Choroid plexus epithelial cell (primary cell): ENCODE measurements around the gene AFAP1.

Source experiments
- DNase-seq: peaks from one replicate; pipeline ENCODE4 v3.0.0-alpha.2; 2010; ENCODE audit warnings: low read depth
- H3K4me3 ChIP-seq: 2 replicates; pipeline ENCODE4 v1.5.1; 2011; ENCODE audit warnings: low read depth, mild to moderate bottlenecking, control low read depth, low read length, moderate library complexity
- CTCF ChIP-seq: conservative IDR thresholded peaks from 2 replicates; pipeline ENCODE4 v1.5.1; 2011; ENCODE audit warnings: low read depth, mild to moderate bottlenecking, control low read depth, inconsistent platforms, low read length, moderate library complexity

Gene AFAP1

GRCh38 chr4:7810783-7811535 is 128.7 kb downstream of the AFAP1 start:
- H3K4me3 ChIP-seq, result no peak overlapping the region
- no peak for DNase-seq
- no peak for TF ChIP-seq CTCF

GRCh38 chr4:7808752-7809151 is 130.9 kb downstream of the AFAP1 start:
- peak; percentile 80 for DNase-seq
- no peak overlapping the region for H3K4me3 ChIP-seq
- no peak for TF ChIP-seq CTCF

- no peak for DNase-seq
- no peak for TF ChIP-seq CTCF
- H3K4me3 ChIP-seq, result no peak overlapping the region
Observed at GRCh38 chr4:7808181-7808580, 131.5 kb downstream of the AFAP1 start.

GRCh38 chr4:7807351-7807921 is 132.2 kb downstream of the AFAP1 start:
- no peak for TF ChIP-seq CTCF
- H3K4me3 ChIP-seq, result no peak overlapping the region
- no peak for DNase-seq

- no peak for TF ChIP-seq CTCF
- peak; percentile 82 for DNase-seq
- H3K4me3 ChIP-seq, result no peak overlapping the region
Observed at GRCh38 chr4:7806338-7807090, 133.1 kb downstream of the AFAP1 start.

GRCh38 chr4:7805533-7806337 is 133.9 kb downstream of the AFAP1 start:
- peak; percentile 97 for DNase-seq
- H3K4me3 ChIP-seq, result no peak overlapping the region
- no peak for TF ChIP-seq CTCF
